ENCODE data around the gene PRR14L. TPM values are rescaled to one million over a fixed set of nuclear protein-coding genes. Genes with fewer than 3 reads are reported as not detected.
"Not testable (repeated sequence)": the region's sequence is repeated elsewhere in the genome, so short reads cannot be mapped to it uniquely, and the experiment has no call there.

Gene PRR14L
- total RNA-seq, 1 donor from 2014 or later: 48.2 TPM

DNA sequence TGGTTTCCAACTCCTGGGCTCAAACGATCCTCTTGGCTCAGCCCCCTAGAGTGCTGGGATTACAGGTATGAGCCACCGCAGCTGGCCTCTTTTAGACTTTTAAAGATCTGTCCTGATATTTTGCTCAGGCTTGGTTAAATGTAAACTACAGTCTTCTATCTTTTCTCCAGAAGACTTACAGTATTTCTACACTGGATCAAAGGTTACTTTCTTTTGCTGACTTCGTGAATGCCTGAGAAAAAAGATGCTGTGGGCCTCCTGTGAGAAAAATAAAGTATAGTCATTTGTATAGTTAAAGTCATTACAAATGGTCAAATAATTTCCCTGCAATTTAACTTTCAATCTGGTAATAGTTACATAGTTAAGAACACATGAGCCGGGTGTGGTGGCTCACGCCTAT is 23.5 kb upstream of the PRR14L start:
- Mint-ChIP-seq H3K36me3 (ENCODE audit: unreplicated experiment) (peaks cover 27% of the 10 kb centered on the region), H3K4me1 (ENCODE audit: unreplicated experiment) (no peaks in the 10 kb centered on the region), H3K27me3 (ENCODE audit: unreplicated experiment) (no peaks in the 10 kb centered on the region), H3K9me3 (ENCODE audit: unreplicated experiment) (no peaks in the 10 kb centered on the region), H3K27ac (ENCODE audit: unreplicated experiment) (no peak overlapping the region), H3K4me3 (ENCODE audit: unreplicated experiment) (no peak overlapping the region)
- no peak for DNase-seq (ENCODE audit: extremely low spot score, unreplicated experiment)
- TF ChIP-seq, protein P1, sequence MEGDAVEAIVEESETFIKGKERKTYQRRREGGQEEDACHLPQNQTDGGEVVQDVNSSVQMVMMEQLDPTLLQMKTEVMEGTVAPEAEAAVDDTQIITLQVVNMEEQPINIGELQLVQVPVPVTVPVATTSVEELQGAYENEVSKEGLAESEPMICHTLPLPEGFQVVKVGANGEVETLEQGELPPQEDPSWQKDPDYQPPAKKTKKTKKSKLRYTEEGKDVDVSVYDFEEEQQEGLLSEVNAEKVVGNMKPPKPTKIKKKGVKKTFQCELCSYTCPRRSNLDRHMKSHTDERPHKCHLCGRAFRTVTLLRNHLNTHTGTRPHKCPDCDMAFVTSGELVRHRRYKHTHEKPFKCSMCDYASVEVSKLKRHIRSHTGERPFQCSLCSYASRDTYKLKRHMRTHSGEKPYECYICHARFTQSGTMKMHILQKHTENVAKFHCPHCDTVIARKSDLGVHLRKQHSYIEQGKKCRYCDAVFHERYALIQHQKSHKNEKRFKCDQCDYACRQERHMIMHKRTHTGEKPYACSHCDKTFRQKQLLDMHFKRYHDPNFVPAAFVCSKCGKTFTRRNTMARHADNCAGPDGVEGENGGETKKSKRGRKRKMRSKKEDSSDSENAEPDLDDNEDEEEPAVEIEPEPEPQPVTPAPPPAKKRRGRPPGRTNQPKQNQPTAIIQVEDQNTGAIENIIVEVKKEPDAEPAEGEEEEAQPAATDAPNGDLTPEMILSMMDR (IDR thresholded peaks at IDR 0.05): no peak

DNA sequence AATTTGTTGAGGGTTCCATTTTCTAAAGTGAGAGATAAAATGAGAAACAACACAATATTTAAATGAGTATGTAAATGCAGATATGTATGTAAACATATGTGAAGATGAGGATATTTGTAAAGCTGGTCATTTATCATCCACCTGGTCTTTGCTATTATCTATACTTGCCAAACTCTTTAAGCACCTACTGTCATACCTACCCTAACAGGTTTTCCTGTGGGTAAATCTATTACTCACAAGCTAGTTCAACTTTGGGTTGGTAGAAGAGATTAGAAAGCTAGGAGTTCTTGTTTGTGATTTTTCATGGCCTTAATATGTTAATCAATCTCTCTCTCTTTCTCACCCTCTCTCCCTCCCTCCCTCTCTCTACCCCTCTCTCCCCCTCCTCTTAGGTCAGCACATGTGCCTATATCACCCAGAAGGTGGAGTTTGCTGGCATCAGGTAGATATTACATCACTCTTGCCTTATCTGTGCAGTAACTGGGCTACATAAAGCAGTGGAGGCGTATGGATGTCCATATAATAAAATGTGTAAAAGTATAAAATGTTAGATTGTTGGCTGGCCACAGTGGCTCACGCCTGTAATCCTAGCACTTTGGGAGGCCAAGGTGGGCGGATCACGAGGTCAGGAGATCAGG is 18.6 kb upstream of the PRR14L start:
- no peak for DNase-seq (ENCODE audit: extremely low spot score, unreplicated experiment)
- TF ChIP-seq, protein P1 (IDR thresholded peaks at IDR 0.05): no peak
- no peaks in the 10 kb centered on the region for H3K4me1 Mint-ChIP-seq (ENCODE audit: unreplicated experiment)
- H3K9me3 Mint-ChIP-seq (ENCODE audit: unreplicated experiment): no peaks in the 10 kb centered on the region
- H3K4me3 Mint-ChIP-seq (ENCODE audit: unreplicated experiment): no peak overlapping the region
- H3K36me3 Mint-ChIP-seq (ENCODE audit: unreplicated experiment): peaks cover 36% of the 10 kb centered on the region
- H3K27ac Mint-ChIP-seq (ENCODE audit: unreplicated experiment): no peak overlapping the region
- no peaks in the 10 kb centered on the region for H3K27me3 Mint-ChIP-seq (ENCODE audit: unreplicated experiment)

DNA sequence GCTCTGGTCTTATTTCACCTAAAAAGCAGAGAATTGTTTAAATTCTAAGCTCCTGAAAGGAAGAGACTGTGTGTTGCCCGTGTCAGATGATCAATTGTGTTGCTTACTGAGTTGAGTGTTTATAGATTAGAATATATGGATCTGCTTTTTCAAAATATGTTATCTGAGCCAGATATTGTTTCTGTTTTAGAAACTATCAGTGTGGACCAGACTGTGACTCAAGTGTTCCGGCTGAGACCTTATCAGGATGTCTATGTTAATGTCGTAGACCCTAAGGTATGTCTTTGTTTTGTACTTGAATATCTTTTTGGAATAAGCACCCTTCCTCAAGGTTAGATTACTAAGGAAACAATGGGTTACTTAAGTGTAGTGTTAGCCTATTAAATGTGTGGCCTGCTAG is 14.9 kb upstream of the PRR14L start:
- H3K36me3 Mint-ChIP-seq (ENCODE audit: unreplicated experiment): peaks cover 41% of the 10 kb centered on the region
- TF ChIP-seq, protein P1 (IDR thresholded peaks at IDR 0.05): no peak
- no peak for DNase-seq (ENCODE audit: extremely low spot score, unreplicated experiment)
- H3K27ac Mint-ChIP-seq (ENCODE audit: unreplicated experiment): no peak overlapping the region
- no peaks in the 10 kb centered on the region for H3K27me3 Mint-ChIP-seq (ENCODE audit: unreplicated experiment)
- no peak overlapping the region for H3K4me3 Mint-ChIP-seq (ENCODE audit: unreplicated experiment)
- no peaks in the 10 kb centered on the region for H3K4me1 Mint-ChIP-seq (ENCODE audit: unreplicated experiment)
- no peaks in the 10 kb centered on the region for H3K9me3 Mint-ChIP-seq (ENCODE audit: unreplicated experiment)

DNA sequence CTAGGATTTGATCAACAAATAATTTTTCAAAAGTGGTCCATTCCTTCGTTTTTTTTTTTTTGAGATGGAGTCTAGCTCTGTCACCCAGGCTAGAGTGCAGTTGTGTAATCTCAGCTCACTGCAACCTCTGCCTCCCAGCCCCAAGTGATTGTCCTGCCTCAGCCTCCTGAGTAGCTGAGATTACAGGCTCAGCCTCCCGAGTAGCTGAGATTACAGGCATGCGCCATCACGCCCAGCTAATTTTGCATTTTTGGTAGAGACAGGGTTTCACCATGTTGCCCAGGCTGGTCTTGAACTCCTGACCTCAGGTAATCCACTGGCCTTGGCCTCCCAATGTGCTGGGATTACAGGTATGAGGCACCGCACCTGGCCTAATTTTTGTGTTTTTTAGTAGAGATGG is 8.9 kb upstream of the PRR14L start:
- not testable (repeated sequence) for DNase-seq (ENCODE audit: extremely low spot score, unreplicated experiment); H3K27ac Mint-ChIP-seq (ENCODE audit: unreplicated experiment); H3K27me3 Mint-ChIP-seq (ENCODE audit: unreplicated experiment); H3K4me3 Mint-ChIP-seq (ENCODE audit: unreplicated experiment); H3K9me3 Mint-ChIP-seq (ENCODE audit: unreplicated experiment)
- peaks cover 11% of the 10 kb centered on the region for H3K4me1 Mint-ChIP-seq (ENCODE audit: unreplicated experiment)
- H3K36me3 Mint-ChIP-seq (ENCODE audit: unreplicated experiment): peaks cover 15% of the 10 kb centered on the region

DNA sequence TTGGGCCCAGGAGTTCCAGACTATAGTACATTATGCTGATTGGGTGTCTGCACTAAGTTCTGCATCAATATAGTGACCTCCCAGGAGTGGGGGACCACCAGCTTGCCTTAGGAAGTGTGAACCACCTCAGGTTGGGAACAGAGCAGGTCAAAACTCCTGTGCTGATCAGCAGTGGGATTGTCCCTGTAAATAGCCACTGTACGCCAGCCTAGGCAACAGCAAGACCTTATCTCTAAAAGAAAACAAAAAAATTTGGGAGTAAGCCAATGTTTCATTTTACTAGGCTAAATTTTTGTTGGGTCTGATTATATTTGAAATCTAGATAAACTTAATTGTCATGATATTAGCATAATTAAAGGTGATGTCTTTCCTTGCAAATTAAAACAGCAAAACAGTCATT is 7.3 kb upstream of the PRR14L start:
- no peak overlapping the region for H3K27ac Mint-ChIP-seq (ENCODE audit: unreplicated experiment)
- no peak for DNase-seq (ENCODE audit: extremely low spot score, unreplicated experiment)
- H3K36me3 Mint-ChIP-seq (ENCODE audit: unreplicated experiment): peaks cover 13% of the 10 kb centered on the region
- H3K27me3 Mint-ChIP-seq (ENCODE audit: unreplicated experiment): no peaks in the 10 kb centered on the region
- no peaks in the 10 kb centered on the region for H3K9me3 Mint-ChIP-seq (ENCODE audit: unreplicated experiment)
- H3K4me1 Mint-ChIP-seq (ENCODE audit: unreplicated experiment): peaks cover 22% of the 10 kb centered on the region
- no peak overlapping the region for H3K4me3 Mint-ChIP-seq (ENCODE audit: unreplicated experiment)
- TF ChIP-seq, protein P1 (IDR thresholded peaks at IDR 0.05): no peak

Data from osteocyte (in vitro differentiated cells).